Stimulated activated CD8-positive, alpha-beta memory T cell treated with anti-CD3 and anti-CD28 coated beads, Interleukin-12 subunit alpha, Interleukin-12 subunit beta, amount 100 ng/mL, for 24 hours (primary cell): Measurements from ENCODE around the gene TRIM61.
"Not testable (repeated sequence)": the region's sequence is repeated elsewhere in the genome, so short reads cannot be mapped to it uniquely, and the experiment has no call there.

ENCODE experiments used
- DNase-seq: peaks from one replicate; pipeline ENCODE4 v3.0.0-alpha.2; 2020; ENCODE audit errors: extremely low read depth

TRIM61 gene

DNA sequence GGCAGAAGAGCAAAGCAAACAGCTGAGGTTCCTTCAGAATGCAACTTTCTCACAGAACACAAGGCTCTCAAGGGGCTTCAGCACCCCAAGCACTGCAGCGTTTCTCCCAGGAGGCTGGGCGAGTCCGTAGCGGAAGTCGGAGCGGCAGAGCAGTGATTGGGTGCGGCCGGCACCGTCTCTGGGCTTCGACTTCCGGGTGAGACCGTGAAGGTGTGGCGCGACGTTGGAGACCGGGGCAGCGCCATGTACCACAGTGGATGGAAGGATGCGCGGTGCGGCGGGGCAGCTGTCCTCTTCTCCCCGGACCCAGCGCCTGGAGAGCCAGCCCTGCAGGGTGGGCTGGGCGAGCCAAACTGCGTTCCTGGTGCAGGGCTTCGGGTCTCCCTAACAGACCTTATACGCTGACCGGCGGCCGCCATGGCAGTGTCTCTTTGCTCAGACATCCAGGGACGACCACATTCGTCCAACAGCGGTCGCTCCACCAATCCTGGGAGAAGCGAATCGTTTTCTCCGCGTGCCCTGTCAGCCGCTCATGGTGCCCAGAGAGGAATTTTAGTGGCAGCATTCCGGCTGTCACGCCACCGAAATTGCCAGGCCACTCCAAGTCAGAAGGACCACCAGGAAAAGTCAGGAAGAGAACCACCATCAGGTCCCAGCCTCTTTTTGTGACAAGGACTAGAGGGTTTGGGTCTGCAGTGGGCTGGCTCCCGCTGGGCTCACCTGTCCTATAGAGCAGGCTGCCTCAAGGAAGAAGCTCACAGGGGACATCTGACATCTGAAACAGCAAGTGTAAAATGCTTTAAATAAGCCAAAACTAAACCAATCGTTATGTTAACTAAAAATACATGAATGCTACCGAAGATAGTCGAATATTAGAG, 20.5 kb downstream of the TRIM61 start:
- DNase-seq: peak; percentile 30

DNA sequence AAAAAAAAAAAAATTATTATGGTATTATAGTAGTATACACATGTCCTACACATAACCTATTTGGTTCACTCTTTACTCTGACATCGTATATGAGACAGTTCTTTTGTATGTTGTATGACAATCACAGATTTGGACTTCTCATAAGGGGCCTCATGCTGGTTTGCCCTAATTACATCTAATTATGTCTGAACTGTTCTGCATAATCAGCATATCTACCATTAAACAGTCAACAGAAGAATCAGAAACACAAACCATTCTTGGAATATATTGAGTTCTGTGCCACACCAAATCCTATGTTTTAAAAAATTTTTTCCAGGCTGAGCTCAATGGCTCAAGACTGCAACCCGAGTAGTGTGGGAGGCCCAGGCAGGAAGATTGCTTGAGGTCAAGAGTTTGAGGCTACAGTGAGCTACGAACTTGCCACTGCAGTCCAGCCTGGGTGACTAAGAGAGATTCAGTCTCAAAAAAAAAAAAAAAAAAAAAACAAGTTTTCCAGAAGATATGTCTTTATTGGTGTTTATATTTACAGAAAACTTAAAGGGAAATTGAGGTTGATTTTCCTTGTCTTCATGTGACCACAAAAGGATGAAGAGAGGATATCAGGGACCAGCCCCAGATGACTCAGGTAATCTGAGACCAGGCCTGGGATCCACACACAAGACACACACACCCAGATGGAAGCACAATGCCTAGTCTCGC, 22.2 kb downstream of the TRIM61 start:
- DNase-seq: no peak

DNA sequence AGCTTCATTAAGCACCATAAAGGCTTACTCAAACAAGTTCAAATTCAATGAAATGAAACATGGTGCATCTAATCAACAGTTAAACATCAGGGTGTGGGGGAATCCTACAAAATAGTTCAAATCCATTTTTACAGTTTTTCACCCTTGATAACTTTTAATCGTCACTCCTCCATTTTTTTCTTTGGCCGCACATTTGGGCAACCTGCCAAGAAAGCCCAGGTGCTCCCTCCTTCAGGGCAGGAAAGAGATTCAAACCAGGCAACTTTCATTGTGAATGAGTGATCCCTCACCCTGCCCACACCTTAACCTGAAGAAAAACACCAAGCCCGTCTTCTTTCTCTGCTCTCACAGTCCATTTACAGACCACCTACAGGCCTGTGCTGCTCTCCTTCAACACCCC, 24.9 kb downstream of the TRIM61 start:
- DNase-seq: no peak

DNA sequence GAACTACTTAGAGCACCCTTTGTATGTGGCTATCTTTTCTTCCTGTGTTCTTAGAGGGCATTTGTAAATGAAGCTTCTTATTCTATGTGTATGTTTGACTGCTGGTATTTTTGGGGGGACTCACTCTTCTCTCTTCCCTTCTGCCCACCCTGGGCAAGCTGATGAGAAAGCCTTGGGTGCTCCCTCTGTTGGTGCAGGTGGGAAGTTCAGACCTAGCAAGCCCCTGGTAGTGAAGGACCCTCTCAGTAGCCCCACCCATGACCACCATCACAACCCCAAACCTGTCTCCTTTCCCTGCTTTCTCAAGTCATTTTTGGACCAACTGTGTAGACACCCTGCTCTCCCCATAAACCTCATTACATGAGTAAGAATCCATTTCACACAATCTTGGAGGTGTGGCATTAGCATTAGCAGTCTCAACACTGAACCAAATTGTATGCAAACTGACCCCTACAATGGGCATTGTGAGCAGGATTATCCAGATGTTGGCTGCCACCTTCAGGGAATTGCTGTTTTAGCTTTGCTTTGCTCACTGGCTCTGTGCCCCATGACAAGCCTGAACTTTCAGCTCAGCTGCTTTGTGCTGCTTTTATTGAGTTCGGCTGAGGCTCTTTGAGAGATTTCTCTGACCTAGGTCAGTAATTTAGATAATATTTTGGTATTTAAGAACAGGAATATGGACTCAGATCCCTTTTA, 27.9 kb downstream of the TRIM61 start:
- DNase-seq: no peak

DNA sequence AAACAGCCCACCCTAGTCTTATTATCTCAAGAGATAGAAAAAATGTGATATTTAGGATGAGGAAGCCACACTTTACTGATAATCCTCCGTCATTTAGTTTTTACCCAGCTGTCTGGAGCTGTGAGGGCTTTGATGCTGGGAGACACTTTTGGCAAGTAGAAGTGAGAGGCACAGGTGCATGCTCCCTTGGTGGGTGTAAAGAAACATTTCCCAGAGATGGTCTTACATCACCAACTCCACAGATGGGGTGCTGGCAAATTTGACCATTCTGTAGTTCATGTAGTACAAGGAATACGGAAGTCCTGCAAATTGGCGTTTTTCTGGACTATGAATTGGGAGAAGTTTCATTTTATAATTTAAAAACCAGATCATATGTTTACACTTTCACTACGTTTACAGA, 28.5 kb downstream of the TRIM61 start:
- DNase-seq: no peak

DNA sequence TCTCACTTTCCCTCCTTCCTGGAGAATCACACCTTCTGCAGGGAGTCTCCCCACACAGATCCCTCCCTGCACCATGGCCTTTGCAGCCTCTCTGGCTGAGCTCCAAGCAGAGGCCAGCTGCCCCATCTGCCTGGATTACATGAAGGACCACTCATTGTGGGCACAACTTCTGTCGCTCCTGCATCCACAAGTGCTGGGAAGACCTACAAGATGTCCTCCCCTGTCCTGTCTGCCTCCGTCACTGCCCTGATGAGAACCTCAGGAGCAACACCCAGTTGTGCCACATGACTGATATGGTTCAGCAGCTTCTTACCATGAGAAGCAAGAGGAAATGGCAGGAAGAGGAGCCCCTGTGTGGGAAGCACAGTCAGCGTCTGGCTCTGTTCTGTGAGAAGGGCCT, 29.5 kb downstream of the TRIM61 start:
- not testable (repeated sequence) for DNase-seq

DNA sequence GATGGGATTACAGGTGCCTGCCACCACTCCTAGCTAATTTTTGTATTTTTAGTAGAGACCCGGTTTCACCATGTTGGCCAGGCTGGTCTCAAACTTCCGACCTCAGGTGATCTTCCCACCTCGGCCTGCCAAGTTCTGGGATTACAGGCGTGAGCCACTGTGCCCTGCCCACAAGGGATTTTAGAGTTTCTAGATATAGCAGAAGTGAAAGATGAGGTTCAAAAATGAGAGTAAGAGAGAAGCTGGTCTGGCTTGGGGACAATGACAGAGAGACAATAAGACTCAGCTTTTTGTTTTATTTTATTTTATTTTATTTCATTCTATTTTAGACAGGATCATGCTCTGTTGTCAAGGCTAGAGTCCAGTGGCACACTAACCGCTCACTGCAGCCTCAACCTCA, 30.6 kb downstream of the TRIM61 start:
- no peak for DNase-seq

DNA sequence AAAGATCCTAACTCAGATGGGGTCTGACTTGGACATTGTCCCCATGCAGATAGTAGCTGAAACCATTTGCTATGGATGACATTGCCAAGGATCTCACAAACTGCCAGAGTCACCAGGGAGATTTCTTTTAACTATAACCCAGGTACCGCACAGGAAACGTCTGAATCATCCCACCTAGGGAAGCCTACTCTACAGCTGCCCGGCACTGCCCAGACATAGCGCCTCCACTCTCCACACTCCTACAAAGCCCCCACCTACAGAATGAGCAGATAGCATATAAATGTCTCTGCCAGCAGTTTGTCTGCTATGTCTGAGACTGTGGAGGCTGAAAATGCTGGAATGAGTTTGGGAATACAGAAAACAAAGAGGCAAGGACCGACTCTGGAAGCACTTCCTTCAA, 32.3 kb downstream of the TRIM61 start:
- no peak for DNase-seq

DNA sequence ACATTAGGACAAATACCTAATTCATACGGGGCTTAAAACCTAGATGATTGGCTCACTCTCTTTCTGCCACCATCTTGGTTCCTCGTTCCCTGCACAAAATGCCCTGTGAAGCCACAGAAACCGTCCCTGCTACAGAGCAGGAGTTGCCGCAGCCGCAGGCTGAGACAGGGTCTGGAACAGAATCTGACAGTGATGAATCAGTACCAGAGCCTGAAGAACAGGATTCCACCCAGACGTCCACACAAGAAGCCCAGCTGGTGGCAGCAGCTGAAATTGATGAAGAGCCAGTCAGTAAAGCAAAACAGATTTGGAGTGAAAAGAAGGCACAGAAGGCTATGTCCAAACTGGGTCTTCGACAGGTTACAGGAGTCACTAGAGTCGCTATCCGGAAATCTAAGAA, 34.3 kb downstream of the TRIM61 start:
- no peak for DNase-seq

DNA sequence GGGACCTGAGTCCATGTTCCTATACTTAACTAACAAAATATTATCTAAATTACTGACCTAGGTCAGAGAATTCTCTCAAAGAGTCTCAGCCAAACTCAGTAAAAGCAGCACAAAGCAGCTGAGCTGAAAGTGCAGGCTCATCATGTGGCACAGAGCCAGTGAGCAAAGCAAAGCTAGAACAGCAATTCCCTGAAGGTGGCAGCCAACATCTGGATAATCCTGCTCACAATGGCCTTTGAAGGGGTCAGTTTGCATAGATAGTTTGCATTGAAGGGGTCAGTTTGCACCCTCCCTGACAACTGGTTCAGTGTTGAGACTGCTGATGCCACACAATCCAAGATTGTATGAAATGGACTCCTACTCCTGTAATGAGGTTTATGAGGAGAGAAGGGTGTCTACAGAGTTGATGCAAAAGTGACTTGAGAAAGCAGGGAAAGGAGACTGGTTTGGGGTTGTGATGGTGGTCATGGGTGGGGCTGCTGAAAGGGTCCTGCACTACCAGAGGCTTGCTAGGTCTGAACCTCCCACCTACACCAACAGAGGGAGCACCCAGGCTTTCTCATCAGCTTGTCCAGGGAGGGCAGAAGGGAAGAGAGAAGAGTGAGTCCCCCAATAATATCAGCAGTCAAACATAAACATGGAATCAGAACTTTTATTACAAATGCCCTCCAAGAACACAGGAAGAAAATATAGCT, 39.7 kb downstream of the TRIM61 start:
- DNase-seq: no peak

DNA sequence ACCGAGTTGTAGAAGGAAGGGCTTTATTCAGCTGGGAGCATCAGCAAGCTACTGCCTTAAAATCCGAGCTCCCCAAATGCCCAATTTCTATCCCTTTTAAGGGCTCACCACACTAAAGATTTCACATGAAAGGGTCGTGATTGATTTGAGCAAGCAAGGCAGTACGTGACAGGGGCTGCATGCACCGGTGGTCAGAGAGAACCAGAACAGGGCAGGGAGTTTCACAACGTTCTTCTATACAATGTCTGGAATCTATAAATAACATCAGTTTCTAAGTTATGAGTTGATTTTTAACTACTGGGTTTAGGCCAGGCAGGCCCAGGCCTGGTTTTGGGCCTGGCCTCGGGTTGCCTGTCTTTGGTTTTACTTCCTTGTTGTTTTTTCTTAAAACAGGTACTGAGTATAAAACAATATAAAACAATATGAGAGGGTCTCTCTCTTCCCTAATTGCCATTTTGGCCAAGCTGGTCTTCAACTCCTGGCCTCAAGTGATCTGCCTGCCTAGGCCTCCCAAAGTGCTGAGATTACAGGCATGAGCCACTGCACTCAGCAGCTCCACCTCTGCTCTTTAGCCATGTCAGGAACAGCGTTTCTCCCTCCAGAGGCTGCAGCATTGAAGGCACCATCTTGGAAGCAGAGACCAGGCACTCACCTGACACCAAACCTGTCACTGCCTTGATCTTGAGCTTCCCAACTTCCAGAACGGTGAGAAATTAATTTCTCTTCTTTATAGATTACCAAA, 41.4 kb downstream of the TRIM61 start:
- DNase-seq: not testable (repeated sequence)

DNA sequence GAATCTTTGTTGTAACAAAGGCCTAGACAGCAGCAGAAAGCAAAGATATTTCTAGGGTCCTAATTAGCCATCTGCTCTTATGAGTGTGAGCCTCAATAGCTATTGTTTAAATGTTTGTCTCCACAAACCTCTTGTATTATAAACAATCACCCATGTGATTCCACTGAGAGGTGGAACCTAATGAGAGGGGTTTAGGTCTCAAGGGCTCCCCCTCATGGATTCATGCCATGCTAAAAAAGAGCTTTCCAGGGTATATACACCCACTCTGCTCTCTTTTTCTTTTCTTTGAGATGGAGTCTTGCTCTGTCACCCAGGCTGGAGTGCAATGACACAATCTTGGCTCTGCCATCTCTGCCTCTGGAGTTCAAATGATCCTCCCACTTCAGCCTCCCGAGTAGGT, 42.1 kb downstream of the TRIM61 start:
- no peak for DNase-seq

DNA sequence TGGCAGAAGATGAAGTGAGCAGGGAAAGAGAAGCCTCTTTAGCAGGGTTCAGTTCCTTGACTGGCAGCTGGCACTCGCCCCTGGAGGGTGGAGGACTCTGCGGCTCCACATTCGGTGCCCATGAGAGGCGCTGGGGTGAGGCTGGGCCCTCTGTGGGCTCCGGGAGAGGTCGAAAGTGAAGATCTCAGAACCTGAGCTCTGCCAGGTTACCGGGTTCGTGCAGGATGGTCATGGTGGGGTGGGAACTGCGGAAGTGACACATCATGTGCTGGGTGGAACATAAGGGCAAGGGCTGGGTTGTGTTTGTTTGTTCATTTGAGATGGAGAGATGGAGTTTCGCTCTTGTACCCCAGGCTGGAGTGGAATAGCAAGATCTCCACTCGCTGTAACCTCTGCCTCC, 44.2 kb downstream of the TRIM61 start:
- DNase-seq: no peak

DNA sequence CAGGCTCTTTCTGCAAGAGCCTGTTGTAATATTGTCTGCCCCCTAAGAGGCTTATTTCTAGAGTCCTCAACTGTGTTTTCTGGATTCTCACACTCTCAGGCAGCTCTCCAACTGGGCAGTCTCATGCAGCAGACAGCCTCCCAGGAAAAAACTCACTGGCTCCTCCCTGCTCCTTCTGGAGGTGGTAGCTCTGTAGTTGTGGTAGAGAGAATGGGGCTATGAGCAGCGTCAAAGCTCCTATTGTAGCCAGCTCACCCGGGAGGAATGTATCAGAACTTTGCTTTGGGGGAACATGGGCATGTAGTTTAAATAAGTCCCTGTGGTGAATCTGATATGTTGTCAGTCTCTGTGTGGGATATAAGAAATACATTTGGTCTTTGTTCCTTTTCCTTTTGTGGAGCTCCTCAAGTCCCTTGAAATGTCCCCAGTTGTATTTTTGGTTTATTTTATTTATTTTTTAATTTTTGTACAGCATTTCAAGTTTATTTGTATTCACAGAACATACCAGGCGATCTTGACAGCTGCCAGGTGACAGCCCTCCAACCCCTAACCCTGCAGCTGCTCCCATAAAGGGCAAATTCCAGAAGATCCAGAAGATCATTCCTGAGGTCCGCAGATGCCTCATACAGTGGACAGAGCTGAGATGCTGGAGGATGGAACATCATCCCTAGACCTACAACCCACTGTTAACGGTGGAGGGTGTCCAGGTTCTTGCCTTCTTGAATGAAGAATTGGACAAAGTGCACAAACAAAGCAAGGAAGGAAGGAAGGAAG, 45.7 kb downstream of the TRIM61 start:
- no peak for DNase-seq

DNA sequence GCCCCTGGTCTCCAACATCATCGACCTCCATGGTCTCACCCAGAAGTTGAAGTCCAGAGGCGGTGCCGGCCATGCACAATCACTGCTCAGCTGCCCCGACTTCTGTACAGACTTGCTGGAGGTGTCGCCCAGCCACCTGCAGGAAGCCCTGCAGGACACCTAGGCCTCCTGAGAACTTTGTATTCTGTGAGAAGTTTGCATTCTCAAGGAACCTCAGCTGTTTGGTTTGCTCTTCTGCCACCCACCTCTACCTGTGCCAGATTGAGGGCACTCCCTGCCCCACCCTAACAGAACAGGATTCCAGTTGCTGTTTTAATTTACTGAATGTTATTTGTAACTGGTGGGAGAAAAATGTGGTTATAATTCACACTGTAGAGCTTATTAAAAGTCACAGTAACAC, 46.8 kb downstream of the TRIM61 start:
- no peak for DNase-seq

DNA sequence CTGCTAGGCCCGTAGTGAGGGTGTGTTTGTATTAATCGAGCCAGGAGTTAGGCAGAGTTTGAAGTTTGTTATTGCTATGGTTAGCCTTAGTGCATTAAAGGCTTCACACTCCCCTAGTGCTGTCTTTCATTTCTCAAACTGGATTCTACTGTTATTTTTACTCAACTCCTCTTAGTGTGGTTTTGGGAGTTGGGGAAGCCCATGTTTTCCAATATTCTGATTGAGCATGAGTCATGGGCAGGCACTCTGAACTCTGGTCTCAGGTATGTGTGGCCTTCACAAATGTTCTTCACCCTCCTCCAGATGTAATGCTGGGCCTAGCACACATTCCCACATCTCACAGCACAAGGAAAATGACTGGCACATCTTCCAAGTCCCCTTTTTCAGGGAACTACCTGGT, 50.4 kb downstream of the TRIM61 start:
- DNase-seq: not testable (repeated sequence)

DNA sequence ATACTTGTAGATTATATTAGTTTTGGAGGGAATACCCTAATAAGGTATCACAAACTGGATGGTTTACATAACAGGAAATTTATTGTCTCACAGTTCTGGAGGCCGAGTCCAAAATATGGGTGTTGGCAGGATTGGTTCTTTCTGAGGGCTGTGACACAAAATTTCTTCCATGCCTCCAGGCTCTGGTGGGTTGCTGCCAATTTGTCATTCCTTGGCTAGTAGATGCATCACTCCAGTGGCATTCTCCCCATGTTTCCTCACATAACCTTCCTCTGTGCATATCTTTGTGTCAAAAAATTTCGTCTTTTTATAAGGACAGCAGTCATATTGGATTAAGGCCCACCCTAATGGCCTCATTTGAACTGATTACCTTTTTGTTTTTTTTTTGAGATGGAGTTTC, 51.2 kb downstream of the TRIM61 start:
- no peak for DNase-seq

DNA sequence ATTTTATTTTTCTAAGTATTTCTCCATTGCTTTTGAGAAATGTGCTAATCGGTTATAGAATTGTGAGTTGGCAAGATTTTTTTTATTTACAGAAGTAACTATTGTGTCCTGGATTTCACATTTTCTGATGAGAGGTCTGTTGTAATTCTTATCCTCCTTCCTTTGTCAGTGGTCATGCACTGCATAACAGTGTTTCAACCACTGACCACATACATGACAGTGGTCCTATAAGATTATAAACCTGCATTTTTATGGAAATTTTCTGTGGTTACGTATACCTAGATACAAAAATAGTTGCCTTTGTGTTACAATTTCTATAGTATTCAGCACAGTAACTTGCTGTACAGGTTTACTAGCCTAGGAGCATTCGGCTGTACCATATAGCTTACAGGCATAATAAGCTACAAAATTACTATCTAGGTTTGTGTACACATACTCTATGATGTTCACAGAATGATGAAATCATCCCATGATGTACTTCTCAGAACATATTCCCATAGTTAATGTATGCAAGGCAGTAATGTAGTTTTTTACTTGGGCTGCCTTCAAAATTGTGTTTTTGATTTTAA, 52.7 kb downstream of the TRIM61 start:
- DNase-seq: no peak

DNA sequence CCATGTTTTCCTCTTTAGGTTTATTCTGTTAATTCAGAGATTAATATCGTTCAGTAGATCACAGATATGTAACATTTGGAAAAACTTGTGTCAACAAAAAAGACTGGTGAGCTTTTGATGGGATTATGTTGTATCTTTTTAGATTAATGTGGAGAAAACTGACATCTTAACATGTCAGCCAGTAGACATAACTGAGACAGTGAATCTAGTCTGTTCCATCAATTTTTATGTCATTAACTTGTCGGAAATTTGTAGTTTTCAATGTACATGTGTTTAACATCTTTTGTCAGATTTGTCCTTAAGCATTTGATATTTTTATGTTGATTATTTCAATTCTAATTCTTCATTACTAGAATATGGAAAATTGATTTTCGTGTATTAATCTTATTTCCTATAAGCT, 58.5 kb downstream of the TRIM61 start:
- DNase-seq: no peak
